Measurements from ENCODE around the gene ZNF750.

ZNF750 gene

GRCh38 chr17:82826211-82826610 lies 13.6 kb downstream of the ZNF750 start:
- Histone ChIP-seq H4K20me1 (ENCODE audit: insufficient read depth, low read length) (no peaks in the 10 kb centered on the region), H2AFZ (ENCODE audit: low read length) (no peak overlapping the region), H3K36me3 (replicated peaks; ENCODE audit: insufficient read depth, low read length) (no peaks in the 10 kb centered on the region)

DNA sequence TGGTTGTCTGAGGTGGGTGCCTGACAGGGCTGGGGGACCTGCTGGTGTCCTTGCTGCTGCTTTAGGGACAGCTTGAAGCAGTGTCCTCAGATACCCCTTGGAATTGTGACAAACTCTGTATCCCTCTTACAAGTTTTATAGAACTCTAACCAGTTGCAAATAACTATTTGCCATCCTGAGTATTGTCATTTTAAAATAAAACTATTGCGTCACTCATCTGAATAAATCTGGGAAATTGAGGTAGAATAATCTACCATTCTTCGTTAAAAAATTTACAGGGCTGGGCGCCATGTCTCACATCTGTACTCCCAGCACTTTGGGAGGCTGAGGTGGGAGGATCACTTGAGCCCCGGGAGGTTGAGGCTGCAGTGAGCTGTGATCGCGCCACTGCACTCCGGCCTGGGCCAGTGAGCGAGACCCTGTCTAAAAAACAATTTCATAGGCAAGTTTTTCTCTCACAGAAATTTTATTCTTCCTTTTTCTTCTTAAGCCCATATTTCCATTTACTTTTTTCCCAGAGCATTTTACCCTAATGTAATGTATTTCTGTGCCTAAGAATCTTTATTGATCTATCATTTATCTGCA lies 14.2 kb downstream of the ZNF750 start:
- Histone ChIP-seq H3F3A (ENCODE audit: insufficient read depth, low read length) (no peaks in the 10 kb centered on the region), H3K4me1 (ENCODE audit: low read length) (no peaks in the 10 kb centered on the region), H3K4me2 (ENCODE audit: low read depth, low read length) (no peak overlapping the region), H3K27ac (ENCODE audit: low read length) (no peak overlapping the region), H2AFZ (ENCODE audit: low read length) (no peak overlapping the region), H3K27me3 (replicated peaks; ENCODE audit: insufficient read depth, low read length) (no peaks in the 10 kb centered on the region), H3K9me2 (replicated peaks; ENCODE audit: insufficient read depth, low read length) (no peaks in the 10 kb centered on the region), H3K9me3 (replicated peaks; ENCODE audit: insufficient read depth, low read length) (no peaks in the 10 kb centered on the region), H4K20me1 (ENCODE audit: insufficient read depth, low read length) (no peaks in the 10 kb centered on the region), H3K9ac (ENCODE audit: low read length) (no peak overlapping the region), H3K36me3 (replicated peaks; ENCODE audit: insufficient read depth, low read length) (no peaks in the 10 kb centered on the region), H3K79me2 (ENCODE audit: low read length) (no peaks in the 10 kb centered on the region), H3K4me3 (ENCODE audit: low read length) (no peak overlapping the region)
- no peak for DNase-seq
- TF ChIP-seq, protein P1, sequence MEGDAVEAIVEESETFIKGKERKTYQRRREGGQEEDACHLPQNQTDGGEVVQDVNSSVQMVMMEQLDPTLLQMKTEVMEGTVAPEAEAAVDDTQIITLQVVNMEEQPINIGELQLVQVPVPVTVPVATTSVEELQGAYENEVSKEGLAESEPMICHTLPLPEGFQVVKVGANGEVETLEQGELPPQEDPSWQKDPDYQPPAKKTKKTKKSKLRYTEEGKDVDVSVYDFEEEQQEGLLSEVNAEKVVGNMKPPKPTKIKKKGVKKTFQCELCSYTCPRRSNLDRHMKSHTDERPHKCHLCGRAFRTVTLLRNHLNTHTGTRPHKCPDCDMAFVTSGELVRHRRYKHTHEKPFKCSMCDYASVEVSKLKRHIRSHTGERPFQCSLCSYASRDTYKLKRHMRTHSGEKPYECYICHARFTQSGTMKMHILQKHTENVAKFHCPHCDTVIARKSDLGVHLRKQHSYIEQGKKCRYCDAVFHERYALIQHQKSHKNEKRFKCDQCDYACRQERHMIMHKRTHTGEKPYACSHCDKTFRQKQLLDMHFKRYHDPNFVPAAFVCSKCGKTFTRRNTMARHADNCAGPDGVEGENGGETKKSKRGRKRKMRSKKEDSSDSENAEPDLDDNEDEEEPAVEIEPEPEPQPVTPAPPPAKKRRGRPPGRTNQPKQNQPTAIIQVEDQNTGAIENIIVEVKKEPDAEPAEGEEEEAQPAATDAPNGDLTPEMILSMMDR (IDR thresholded peaks at IDR 0.05; ENCODE audit: low read length), result no peak
- TF ChIP-seq EZH2 (optimal IDR thresholded peaks at IDR 0.05; ENCODE audit: low read depth, low read length) (no peak), EZH2phosphoT487 (IDR thresholded peaks at IDR 0.05; ENCODE audit: low read length) (no peak)

More at GRCh38 chr17:82826211-82826610, 13.6 kb downstream of the ZNF750 start:
- Histone ChIP-seq H3K79me2 (ENCODE audit: low read length) (no peaks in the 10 kb centered on the region), H3K9me2 (replicated peaks; ENCODE audit: insufficient read depth, low read length) (no peaks in the 10 kb centered on the region), H3K9ac (ENCODE audit: low read length) (no peak overlapping the region), H3K4me3 (ENCODE audit: low read length) (no peak overlapping the region), H3K9me3 (replicated peaks; ENCODE audit: insufficient read depth, low read length) (no peaks in the 10 kb centered on the region), H3K4me1 (ENCODE audit: low read length) (no peaks in the 10 kb centered on the region), H3K4me2 (ENCODE audit: low read depth, low read length) (no peak overlapping the region), H3F3A (ENCODE audit: insufficient read depth, low read length) (no peaks in the 10 kb centered on the region), H3K27me3 (replicated peaks; ENCODE audit: insufficient read depth, low read length) (no peaks in the 10 kb centered on the region), H3K27ac (ENCODE audit: low read length) (no peak overlapping the region)
- DNase-seq, result no peak
- TF ChIP-seq EZH2phosphoT487 (IDR thresholded peaks at IDR 0.05; ENCODE audit: low read length), result no peak
- TF ChIP-seq, protein P1 (IDR thresholded peaks at IDR 0.05; ENCODE audit: low read length), result no peak
- no peak for TF ChIP-seq EZH2 (optimal IDR thresholded peaks at IDR 0.05; ENCODE audit: low read depth, low read length)

DNA sequence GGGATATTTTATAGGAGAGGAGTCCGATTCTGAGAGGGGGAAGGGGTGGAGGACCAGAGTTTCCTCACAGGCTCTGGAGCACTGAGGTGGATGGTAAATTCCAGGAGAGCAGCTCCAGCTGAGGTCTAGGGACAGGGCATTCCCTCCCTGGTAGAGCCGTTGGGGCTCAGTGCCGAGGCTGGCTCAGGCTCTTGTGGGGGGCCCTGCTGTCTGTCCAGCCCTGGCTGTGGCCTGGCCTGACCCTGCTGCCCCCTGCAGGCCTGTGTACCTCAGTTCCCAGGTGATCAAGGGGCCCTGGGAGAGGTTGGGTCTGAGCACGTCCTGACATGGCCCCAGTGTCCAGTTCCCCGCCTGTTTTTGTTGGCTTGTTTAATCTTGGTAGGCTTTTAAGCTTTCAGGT lies 16.8 kb downstream of the ZNF750 start:
- DNase-seq, result no peak
- H2AFZ ChIP-seq (ENCODE audit: low read length), result no peak overlapping the region
- H3K36me3 ChIP-seq (replicated peaks; ENCODE audit: insufficient read depth, low read length), result no peaks in the 10 kb centered on the region
- H3K4me1 ChIP-seq (ENCODE audit: low read length), result no peaks in the 10 kb centered on the region
- H3K79me2 ChIP-seq (ENCODE audit: low read length), result no peaks in the 10 kb centered on the region
- no peak overlapping the region for H3K4me3 ChIP-seq (ENCODE audit: low read length)
- H3K4me2 ChIP-seq (ENCODE audit: low read depth, low read length), result no peak overlapping the region
- H3K9me3 ChIP-seq (replicated peaks; ENCODE audit: insufficient read depth, low read length), result no peaks in the 10 kb centered on the region
- TF ChIP-seq, protein P1 (IDR thresholded peaks at IDR 0.05; ENCODE audit: low read length), result peak; percentile 39
- no peak for TF ChIP-seq EZH2phosphoT487 (IDR thresholded peaks at IDR 0.05; ENCODE audit: low read length)
- no peak overlapping the region for H3K9ac ChIP-seq (ENCODE audit: low read length)
- no peak overlapping the region for H3K27ac ChIP-seq (ENCODE audit: low read length)
- H3K27me3 ChIP-seq (replicated peaks; ENCODE audit: insufficient read depth, low read length), result no peaks in the 10 kb centered on the region
- no peaks in the 10 kb centered on the region for H4K20me1 ChIP-seq (ENCODE audit: insufficient read depth, low read length)
- no peaks in the 10 kb centered on the region for H3F3A ChIP-seq (ENCODE audit: insufficient read depth, low read length)
- H3K9me2 ChIP-seq (replicated peaks; ENCODE audit: insufficient read depth, low read length), result no peaks in the 10 kb centered on the region

Data from MM.1S (cell line).